ENCODE results near the gene INPP4B. TPM values are rescaled to one million over a fixed set of nuclear protein-coding genes. Genes with fewer than 3 reads are reported as not detected.

Gene INPP4B
- total and polyA plus RNA-seq, 2 of the 4 experiments (the other 2 are of a cell fraction), result 1.8 to 14.0 TPM

DNA sequence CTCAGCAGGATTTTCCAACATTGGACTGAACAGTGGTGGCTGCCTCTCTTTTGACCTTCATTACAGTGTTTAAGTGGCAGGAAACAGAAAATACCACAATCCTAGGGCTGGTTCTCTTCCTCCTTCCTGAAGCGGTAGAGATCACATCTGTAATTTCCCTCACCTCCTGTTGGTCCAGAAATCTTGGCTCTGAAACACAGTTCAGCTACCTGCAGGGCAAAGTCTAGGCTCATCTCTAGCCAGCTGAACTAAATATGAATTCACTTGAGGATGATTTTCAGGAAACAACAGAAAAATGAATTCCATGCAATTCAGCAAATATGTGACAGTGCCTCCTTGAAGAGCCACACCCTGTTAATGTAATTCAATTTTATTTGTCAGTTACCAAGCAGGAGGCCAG, 531.9 kb downstream of the INPP4B start:
- WGBS, 2 experiments (ENCODE audit: extremely low coverage in 2 of 2, insufficient read length in 1 of 2), result no CpG with 5 or more reads among the region's 1 CpG
- Histone ChIP-seq H4K91ac (ENCODE audit: insufficient read depth, low read depth, low read length) (no peak overlapping the region), H2BK5ac (ENCODE audit: low read depth, low read length, poor library complexity, severe bottlenecking) (no peak overlapping the region), H2BK15ac (ENCODE audit: low read depth, low read length) (no peak overlapping the region), H3K27ac (ENCODE audit: insufficient read depth, low read length) (no peak overlapping the region), H3K4me3 (ENCODE audit: insufficient read depth, low read depth, low read length) (no peak overlapping the region), H3K9ac (ENCODE audit: low read depth, low read length) (no peak overlapping the region), H2AK5ac (ENCODE audit: low read depth, low read length) (no peak overlapping the region), H3K9me1 (ENCODE audit: insufficient read depth, low read length) (peaks cover 3% of the 10 kb centered on the region; the same call in 1 of the 2 replicates), H3K56ac (ENCODE audit: extremely low read depth, insufficient read depth, low read length) (no peak overlapping the region), H4K5ac (ENCODE audit: low read depth, low read length) (no peak overlapping the region), H2AK9ac (replicated peaks; ENCODE audit: low read depth, low read length, poor library complexity) (no peak overlapping the region), H3K4me2 (ENCODE audit: low read depth, low read length) (no peak overlapping the region), H2BK120ac (ENCODE audit: low read depth, low read length) (no peak overlapping the region), H3K9me3 (ENCODE audit: control insufficient read depth, insufficient read depth, low read length) (no peaks in the 10 kb centered on the region), H4K8ac (ENCODE audit: low read depth in 2 of 2, low read length in 2 of 2) (no peak overlapping the region), H4K20me1 (ENCODE audit: insufficient read depth, low read length) (no peaks in the 10 kb centered on the region), H3K18ac (ENCODE audit: low read depth, low read length) (no peak overlapping the region), H3K14ac (replicated peaks; ENCODE audit: low read depth, low read length) (no peak overlapping the region), H3K4me1 (ENCODE audit: control insufficient read depth, insufficient read depth, low read length) (no peaks in the 10 kb centered on the region), H3K79me1 (ENCODE audit: low read depth in 1 of 2, low read length in 2 of 2) (no peaks in the 10 kb centered on the region), H3K4ac (ENCODE audit: low read depth, low read length) (no peak overlapping the region), H3K23ac (ENCODE audit: low read depth, low read length) (no peak overlapping the region), H3K27me3 (ENCODE audit: control insufficient read depth, insufficient read depth, low read length) (no peaks in the 10 kb centered on the region), H3K36me3 (ENCODE audit: control insufficient read depth, insufficient read depth, low read length) (peaks cover 4% of the 10 kb centered on the region; the same call in 1 of the 2 replicates), H2BK20ac (ENCODE audit: low read depth, low read length) (no peak overlapping the region), H2AFZ (replicated peaks; ENCODE audit: low read length, poor library complexity) (no peak overlapping the region)
- dilution Hi-C loops (cut with HindIII; ENCODE audit: low sequenced_read_pairs, unreplicated experiment), result no loop called here
- ATAC-seq (ENCODE audit: low read depth), result no peak
- CTCF ChIA-PET, result no interaction called here
- in situ Hi-C loops (cut with MboI; ENCODE audit: low sequenced_read_pairs), result no loop called here
- intact Hi-C loops (cut with micrococcal nuclease), result no loop called here
- no peak for DNase-seq
- BruUV-seq (replicated peaks), result no TSS peak
- TF ChIP-seq MAZ (IDR thresholded peaks at IDR 0.05; ENCODE audit: borderline replicate concordance, low read depth, low read length) (no peak), FOS (IDR thresholded peaks at IDR 0.05; ENCODE audit: low read depth, low read length) (no peak), SMC3 (IDR thresholded peaks at IDR 0.05; ENCODE audit: low read depth, low read length) (no peak), CHD1 (IDR thresholded peaks at IDR 0.05; ENCODE audit: low read depth, low read length) (no peak), MXI1 (IDR thresholded peaks at IDR 0.05; ENCODE audit: borderline replicate concordance, low read depth, low read length) (no peak), ELK1 (IDR thresholded peaks at IDR 0.05; ENCODE audit: borderline replicate concordance, low read depth, low read length) (no peak), POLR2A (IDR thresholded peaks at IDR 0.05; ENCODE audit: low read depth, low read length) (no peak), BHLHE40 (IDR thresholded peaks at IDR 0.05; ENCODE audit: low read depth, low read length) (no peak), RCOR1 (IDR thresholded peaks at IDR 0.05; ENCODE audit: insufficient replicate concordance, low read length) (no peak), MAFK (IDR thresholded peaks at IDR 0.05; ENCODE audit: low read depth, low read length) (no peak), RFX5 (IDR thresholded peaks at IDR 0.05; ENCODE audit: low read depth, low read length) (no peak), RAD21 (IDR thresholded peaks at IDR 0.05; ENCODE audit: low read length) (no peak), NFE2L2 (IDR thresholded peaks at IDR 0.05; ENCODE audit: low read depth, low read length) (no peak), CEBPB (IDR thresholded peaks at IDR 0.05; ENCODE audit: low read depth, low read length) (no peak)
- TF ChIP-seq, protein P1, sequence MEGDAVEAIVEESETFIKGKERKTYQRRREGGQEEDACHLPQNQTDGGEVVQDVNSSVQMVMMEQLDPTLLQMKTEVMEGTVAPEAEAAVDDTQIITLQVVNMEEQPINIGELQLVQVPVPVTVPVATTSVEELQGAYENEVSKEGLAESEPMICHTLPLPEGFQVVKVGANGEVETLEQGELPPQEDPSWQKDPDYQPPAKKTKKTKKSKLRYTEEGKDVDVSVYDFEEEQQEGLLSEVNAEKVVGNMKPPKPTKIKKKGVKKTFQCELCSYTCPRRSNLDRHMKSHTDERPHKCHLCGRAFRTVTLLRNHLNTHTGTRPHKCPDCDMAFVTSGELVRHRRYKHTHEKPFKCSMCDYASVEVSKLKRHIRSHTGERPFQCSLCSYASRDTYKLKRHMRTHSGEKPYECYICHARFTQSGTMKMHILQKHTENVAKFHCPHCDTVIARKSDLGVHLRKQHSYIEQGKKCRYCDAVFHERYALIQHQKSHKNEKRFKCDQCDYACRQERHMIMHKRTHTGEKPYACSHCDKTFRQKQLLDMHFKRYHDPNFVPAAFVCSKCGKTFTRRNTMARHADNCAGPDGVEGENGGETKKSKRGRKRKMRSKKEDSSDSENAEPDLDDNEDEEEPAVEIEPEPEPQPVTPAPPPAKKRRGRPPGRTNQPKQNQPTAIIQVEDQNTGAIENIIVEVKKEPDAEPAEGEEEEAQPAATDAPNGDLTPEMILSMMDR (conservative IDR thresholded peaks at IDR 0.05; ENCODE audit: low read depth, low read length), result no peak
- TF ChIP-seq, protein P2, sequence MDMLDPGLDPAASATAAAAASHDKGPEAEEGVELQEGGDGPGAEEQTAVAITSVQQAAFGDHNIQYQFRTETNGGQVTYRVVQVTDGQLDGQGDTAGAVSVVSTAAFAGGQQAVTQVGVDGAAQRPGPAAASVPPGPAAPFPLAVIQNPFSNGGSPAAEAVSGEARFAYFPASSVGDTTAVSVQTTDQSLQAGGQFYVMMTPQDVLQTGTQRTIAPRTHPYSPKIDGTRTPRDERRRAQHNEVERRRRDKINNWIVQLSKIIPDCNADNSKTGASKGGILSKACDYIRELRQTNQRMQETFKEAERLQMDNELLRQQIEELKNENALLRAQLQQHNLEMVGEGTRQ (IDR thresholded peaks at IDR 0.05; ENCODE audit: low read depth, low read length), result no peak
- POLR2A ChIA-PET (ENCODE audit: unreplicated experiment), result no interaction called here
